ENCODE measurements around the gene CACNB4.

Gene CACNB4

GRCh38 chr2:151845481-151845880 lies 253.4 kb downstream of the CACNB4 start:
- no peak for FAIRE-seq

DNA sequence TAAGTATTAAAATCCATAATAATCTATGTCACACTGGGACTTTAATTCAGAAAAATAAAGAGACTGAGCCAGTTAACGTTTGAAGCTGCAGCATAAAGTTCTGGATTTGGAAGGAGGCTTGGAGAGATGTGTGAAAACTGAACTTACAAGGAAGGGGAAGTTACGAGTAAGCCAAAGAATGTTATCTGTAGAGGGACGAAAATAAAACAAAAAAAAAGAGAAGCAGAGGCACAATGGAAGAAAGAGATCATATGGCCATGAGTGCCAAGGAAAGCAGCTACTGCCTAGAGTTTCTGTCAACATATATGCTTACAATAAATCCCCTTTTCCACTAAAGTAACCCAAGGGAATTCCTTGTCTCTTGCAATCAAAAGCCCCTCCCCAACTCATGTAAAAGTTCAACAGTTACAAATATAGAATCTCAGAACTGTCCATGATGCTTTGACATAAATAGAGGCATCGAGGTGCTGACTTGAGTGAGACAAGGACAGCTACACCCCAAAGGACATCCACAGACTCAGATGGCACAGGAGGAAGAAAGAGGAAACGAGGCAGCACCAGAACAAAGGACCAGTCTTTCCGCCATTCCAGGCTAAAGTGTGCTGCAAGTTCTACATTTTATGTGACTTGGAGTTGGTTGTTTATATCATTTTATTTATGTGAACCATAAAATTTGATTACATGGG lies 254.5 kb downstream of the CACNB4 start:
- FAIRE-seq, result no peak

DNA sequence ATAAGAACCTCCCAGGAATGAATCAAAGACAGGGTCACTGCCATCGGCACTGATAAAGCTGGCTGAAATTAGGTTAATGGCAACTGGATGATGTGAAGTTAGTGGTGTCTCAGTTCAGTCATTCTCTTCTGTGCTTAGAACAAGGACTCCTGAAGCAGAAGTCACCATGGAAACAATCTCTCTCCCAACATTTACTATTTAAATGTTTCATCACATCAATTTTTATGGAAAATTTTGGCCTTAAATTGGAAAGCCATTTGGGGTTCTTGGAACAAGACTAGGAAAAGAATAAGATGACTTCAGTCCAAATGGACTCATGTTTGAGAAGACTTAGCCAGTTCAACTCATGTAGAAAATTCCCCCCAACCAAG lies 255.2 kb downstream of the CACNB4 start:
- no peak for FAIRE-seq

- no peak for FAIRE-seq
These were observed 255.8 kb downstream of the CACNB4 start for GRCh38 chr2:151842830-151843690.

- FAIRE-seq, result no peak
These were observed 257.8 kb downstream of the CACNB4 start for GRCh38 chr2:151841047-151841424.

DNA sequence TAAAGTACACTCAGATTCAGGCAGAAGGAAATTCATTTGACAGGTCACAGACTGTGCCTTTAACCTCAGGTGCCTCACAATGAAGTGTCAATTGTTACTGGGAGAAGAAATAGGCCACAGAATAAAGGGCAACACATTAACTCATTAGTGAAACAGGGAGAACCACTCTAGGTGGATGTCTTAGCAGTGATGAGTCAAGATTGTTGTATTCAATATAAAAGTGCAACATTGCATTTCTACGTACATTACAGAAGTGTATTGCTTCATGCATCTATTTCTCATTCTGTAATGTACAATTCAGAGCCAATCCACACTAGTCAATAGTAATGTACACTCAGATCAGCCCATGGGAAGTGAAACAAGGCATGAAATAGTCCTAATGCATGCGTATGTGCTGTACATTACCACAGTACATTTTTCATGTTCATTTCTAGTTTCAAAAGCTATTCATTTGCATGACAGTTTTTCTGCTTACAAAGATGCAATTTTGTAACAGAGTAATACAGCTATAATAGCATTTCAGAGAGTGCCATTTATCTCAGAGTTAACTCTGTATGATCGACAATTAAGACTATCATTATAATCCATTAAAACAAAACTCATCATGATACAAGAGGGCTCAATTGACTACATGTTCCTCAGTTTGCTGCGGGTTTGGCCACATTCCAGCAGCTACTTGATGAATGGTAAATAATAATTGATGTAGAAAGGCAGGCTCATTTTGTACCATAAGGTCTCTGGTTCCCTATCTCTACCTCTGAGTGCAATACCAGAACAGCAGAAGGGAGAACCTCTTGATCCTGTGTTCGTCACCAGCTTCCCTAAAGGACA lies 258.4 kb downstream of the CACNB4 start:
- FAIRE-seq, result no peak

DNA sequence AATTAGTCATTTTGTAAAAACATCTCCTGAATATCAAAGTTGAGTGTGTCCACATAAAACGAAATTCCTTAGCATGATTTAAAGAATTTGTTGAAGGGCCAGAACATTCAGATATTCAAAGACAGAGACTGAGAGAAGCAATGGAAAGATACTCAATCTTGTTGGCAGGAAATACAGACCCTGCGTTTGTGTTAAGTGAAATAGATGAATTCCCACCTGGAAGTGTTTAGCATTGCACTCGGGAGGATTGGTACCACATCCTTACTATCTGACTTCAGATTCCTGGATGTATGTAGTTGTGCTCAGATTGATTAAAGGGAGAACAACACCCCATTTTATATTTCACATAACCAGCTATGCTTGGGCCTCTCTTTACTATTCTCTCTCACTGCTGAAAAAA lies 260.9 kb downstream of the CACNB4 start:
- no peak for FAIRE-seq

DNA sequence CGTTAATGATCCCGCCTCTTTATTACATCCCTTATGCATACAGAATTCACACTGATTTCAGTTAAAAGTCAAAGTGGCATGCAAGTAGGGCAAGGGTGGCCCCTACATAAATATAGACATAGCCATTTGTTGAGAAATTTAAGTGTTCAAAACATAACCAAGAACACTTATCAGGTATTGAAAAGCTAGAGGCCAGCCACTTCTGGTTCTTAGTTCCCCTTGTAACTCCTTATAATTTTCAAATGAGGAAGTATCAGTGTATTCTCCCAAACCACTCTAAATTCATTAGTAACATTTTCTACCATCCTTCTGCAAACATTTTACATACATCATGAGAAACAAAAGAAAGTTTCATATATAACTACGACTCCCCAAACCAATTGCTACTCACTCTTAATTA lies 264.9 kb downstream of the CACNB4 start:
- no peak for FAIRE-seq

- no peak for FAIRE-seq
These were observed 267.9 kb downstream of the CACNB4 start for GRCh38 chr2:151830961-151831360.

DNA sequence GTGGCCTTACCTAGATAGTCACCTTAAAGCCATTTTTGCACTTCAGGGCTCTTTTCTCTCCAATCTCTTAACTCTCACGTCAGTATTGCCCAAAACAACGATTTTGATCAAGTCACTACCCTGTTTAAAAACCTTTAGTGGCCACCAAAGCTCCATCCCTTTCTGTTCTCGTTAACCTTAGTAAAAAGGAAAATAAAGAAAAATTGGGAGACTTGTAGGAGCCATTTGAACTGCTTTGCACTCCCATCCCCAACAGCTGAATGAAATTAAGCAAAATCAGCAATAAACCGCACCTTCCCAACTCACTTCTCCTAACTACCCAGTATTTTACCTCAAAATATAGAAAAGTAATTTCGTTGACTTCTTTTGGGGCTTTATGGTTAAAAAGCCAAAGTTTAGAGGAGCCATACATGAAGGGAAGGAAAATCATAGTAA lies 269.9 kb downstream of the CACNB4 start:
- no peak for FAIRE-seq

GRCh38 chr2:151828143-151828889 lies 270.5 kb downstream of the CACNB4 start, which contains the start of gene ARL5A:
TSS of gene ARL5A (minus strand) at chr2:151828421. CDS start at chr2:151828176, 245 bp downstream.
- FAIRE-seq, result peak; percentile 41

DNA sequence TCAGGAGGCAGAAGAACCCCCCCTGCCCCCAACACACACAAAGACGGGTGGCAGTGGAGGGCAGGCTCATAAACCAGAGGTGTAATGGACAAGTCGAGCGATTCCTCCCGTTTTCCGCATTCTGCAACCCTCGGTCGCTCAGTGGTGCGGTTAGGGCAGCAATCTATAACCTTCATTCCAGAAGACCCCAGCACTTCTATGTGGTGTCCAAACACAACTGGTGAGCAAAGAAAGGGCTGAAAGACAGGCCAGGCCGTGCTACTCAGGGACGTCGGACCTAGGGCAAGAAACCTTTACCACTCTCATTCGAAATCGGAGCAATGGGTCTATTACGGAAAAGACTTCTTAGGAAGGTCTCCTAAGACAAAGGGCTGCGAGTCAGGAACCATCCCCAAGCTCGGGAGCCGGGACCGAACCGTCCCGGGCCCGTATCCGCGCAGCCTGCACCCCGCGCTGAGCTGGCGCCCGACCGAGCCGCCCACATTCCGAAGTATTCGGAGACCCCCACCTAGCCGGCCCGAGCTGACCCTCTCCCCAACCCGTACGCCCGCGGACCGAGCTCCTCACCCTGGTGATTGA lies 271.2 kb downstream of the CACNB4 start:
- FAIRE-seq, result no peak

GRCh38 chr2:151826737-151827157 lies 272.1 kb downstream of the CACNB4 start:
- peak; percentile 9 for FAIRE-seq

DNA sequence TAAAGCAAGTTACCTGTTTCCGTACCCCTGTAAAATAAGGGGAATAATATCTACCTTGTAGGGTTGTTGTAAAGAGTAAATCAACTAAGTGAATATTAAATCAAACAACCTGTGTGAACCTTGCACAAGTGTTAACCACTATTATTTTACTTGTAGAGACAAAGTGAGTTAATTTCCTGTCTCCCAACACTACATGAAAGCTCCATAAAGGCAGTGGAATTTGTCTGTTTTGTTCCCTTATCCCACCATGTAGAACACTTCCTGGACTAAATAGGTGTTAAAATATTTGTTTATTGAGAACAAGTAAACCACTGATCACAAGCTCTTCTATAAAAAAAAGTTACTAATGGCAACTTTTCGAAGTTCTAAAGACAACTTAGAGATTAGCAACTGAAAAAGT lies 274.0 kb downstream of the CACNB4 start:
- no peak for FAIRE-seq

DNA sequence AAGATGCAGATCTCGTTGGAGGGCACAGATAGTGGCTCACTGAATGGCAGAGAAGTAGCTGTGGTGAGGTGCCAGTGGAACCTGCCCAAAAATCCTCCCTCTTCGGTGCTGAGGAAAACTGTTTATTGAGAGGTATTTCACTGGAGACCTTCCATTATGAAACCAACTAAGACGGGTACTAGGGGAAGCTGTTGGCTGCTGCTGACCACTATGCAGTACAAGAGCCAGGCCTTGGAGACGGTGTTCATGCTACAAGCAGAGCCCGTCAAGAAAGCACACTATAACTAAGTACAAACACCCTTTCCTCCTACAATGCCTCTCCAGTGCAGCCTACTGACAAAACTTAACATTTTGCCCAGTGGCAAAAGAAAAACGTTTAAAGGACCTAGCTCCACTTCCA lies 275.2 kb downstream of the CACNB4 start:
- no peak for FAIRE-seq

- FAIRE-seq, result no peak
These were observed 278.9 kb downstream of the CACNB4 start for GRCh38 chr2:151819920-151820319.

- no peak for FAIRE-seq
These were observed 280.9 kb downstream of the CACNB4 start for GRCh38 chr2:151817929-151818328.

- no peak for FAIRE-seq
These were observed 282.0 kb downstream of the CACNB4 start for GRCh38 chr2:151816843-151817242.

- no peak for FAIRE-seq
These were observed 282.9 kb downstream of the CACNB4 start for GRCh38 chr2:151815821-151816489.

DNA sequence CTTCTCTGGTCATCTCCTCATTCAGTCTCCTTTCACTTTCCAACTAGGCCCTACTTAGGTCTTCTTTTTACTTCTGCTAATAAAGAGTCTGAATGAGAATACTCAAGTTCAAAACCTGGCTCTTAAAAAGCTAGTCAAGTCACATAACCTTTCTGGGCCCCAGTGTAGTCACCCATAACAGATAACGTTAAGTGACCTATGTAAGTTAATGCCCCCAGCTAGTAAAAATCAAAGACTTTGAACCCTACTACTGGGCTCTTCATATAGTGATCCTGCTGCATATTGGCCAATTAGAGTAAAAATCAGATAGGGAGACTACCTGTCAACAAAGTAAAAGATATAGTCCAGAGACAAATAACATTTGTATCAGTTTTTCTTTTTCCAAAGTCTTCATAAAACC lies 288.4 kb downstream of the CACNB4 start:
- FAIRE-seq, result no peak

DNA sequence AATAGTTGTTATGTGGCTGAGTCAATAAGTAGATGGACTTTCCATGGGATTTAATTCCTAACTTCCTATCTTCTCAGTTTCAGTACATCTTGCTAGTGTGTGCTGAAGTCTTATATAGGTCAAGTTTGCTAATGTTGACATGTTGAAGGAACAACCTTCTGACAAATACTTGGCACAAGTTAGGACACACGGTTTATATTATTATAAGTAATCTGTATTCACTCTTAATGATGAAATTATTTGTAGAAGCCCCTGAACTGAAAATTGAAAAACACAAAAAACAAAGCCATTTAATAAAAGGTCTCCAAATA lies 289.8 kb downstream of the CACNB4 start:
- FAIRE-seq, result peak; percentile 13

All from islet of Langerhans (tissue), 1 donor.